NCI-H2196 (cell line): ENCODE measurements around the gene LRRC8C.
"Not testable (repeated sequence)": the region's sequence is repeated elsewhere in the genome, so short reads cannot be mapped to it uniquely, and the experiment has no call there.

Source experiments
- DNase-seq: peaks from one replicate; lab custom pipeline; 2025; ENCODE audit not compliant: unreplicated experiment; lab: John Stamatoyannopoulos, UW

The LRRC8C gene

GRCh38 chr1:89701746-89702241 is 68.9 kb downstream of the LRRC8C start:
- no peak for DNase-seq

GRCh38 chr1:89702520-89703045 is 69.7 kb downstream of the LRRC8C start:
- no peak for DNase-seq

GRCh38 chr1:89703469-89703868 is 70.5 kb downstream of the LRRC8C start:
- no peak for DNase-seq

- DNase-seq = no peak
These were observed 71.1 kb downstream of the LRRC8C start for GRCh38 chr1:89704014-89704413.

GRCh38 chr1:89704885-89705284 is 72.0 kb downstream of the LRRC8C start:
- not testable (repeated sequence) for DNase-seq

- DNase-seq = no peak
These were observed 73.2 kb downstream of the LRRC8C start for GRCh38 chr1:89705901-89706699.

- DNase-seq = no peak
These were observed 73.7 kb downstream of the LRRC8C start for GRCh38 chr1:89706700-89707012.

GRCh38 chr1:89708751-89709375 is 75.9 kb downstream of the LRRC8C start:
- no peak for DNase-seq

GRCh38 chr1:89710498-89711139 is 77.7 kb downstream of the LRRC8C start:
- DNase-seq = no peak

- no peak for DNase-seq
These were observed 78.3 kb downstream of the LRRC8C start for GRCh38 chr1:89711140-89711778.

- DNase-seq = no peak
These were observed 79.5 kb downstream of the LRRC8C start for GRCh38 chr1:89712420-89712819.

GRCh38 chr1:89715677-89716076 is 82.8 kb downstream of the LRRC8C start:
- no peak for DNase-seq

- no peak for DNase-seq
These were observed 86.8 kb downstream of the LRRC8C start for GRCh38 chr1:89719502-89720306.

- no peak for DNase-seq
These were observed 87.9 kb downstream of the LRRC8C start for GRCh38 chr1:89720839-89721238.

GRCh38 chr1:89721351-89721750 is 88.4 kb downstream of the LRRC8C start:
- DNase-seq = no peak

- DNase-seq = no peak
These were observed 90.2 kb downstream of the LRRC8C start for GRCh38 chr1:89723144-89723543.

- DNase-seq = no peak
These were observed 90.9 kb downstream of the LRRC8C start for GRCh38 chr1:89723863-89724262.

- DNase-seq = no peak
These were observed 91.6 kb downstream of the LRRC8C start for GRCh38 chr1:89724369-89725010.

- no peak for DNase-seq
These were observed 92.1 kb downstream of the LRRC8C start for GRCh38 chr1:89725011-89725370.

GRCh38 chr1:89725631-89726030 is 92.7 kb downstream of the LRRC8C start:
- DNase-seq = no peak
